ENCODE measurements around the gene TMEM101. TPM values are rescaled to one million over a fixed set of nuclear protein-coding genes. Genes with fewer than 3 reads are reported as not detected.

Gene TMEM101
- total RNA-seq, 1 experiment from 2014 or later = 18.6 TPM

DNA sequence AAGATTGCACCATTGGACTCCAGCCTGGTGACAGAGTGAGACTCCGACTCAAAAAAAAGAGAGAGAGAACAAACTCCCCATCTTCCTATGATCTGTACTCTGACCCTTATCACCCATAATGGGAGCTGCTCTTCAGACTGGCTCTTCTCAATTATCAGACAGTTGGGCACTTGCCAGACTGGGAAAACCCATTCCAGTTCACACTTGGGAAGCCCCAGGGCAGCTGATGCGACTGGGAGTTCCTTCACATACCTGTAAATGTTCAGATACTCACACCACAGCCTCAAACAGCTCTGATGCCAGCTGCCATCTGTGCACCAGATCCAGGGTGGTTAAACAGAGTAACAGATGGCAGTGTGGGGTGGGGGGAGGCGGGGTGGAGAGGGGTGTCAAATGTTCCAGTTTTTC, 23.8 kb upstream of the TMEM101 start:
- no peak for DNase-seq
- Histone ChIP-seq H3K4me1 (ENCODE audit: insufficient read depth, low read length) (no peaks in the 10 kb centered on the region), H3K79me2 (ENCODE audit: insufficient read depth, low read length) (peaks cover 9% of the 10 kb centered on the region; the same call in 1 of the 2 replicates), H2BK120ac (ENCODE audit: low read depth, low read length, poor library complexity, severe bottlenecking) (no peak overlapping the region), H3K4ac (ENCODE audit: low read depth, low read length) (no peak overlapping the region), H2AFZ (ENCODE audit: low read length) (no peak overlapping the region), H3K27me3 (ENCODE audit: insufficient read depth, low read length) (no peaks in the 10 kb centered on the region), H4K91ac (ENCODE audit: insufficient read length, low read depth, low read length) (no peak overlapping the region), H2AK5ac (ENCODE audit: insufficient read length, low read length) (no peak overlapping the region), H4K20me1 (ENCODE audit: control insufficient read depth, insufficient read depth, insufficient read length) (no peaks in the 10 kb centered on the region), H3K23ac (ENCODE audit: insufficient read length, low read depth, low read length) (no peak overlapping the region), H2BK5ac (ENCODE audit: insufficient read length, low read length) (no peak overlapping the region), H3K27ac (ENCODE audit: insufficient read length, low read depth, low read length) (no peak overlapping the region), H3K23me2 (ENCODE audit: insufficient read length, low read depth, low read length, poor library complexity, severe bottlenecking) (no peaks in the 10 kb centered on the region), H3T11ph (ENCODE audit: low read length) (no peak overlapping the region), H3K9me3 (ENCODE audit: control insufficient read depth, low read depth, low read length) (no peaks in the 10 kb centered on the region), H4K8ac (replicated peaks; ENCODE audit: insufficient read length, low read depth, low read length) (no peak overlapping the region), H4K5ac (ENCODE audit: insufficient read length, low read depth, low read length) (no peak overlapping the region), H3K4me2 (ENCODE audit: insufficient read depth, insufficient read length, low read length) (no peak overlapping the region), H2BK20ac (ENCODE audit: low read depth, low read length, poor library complexity, severe bottlenecking) (no peak overlapping the region), H3K9ac (ENCODE audit: extremely low read depth, insufficient read length, low read length) (no peak overlapping the region), H3K79me1 (ENCODE audit: insufficient read depth, low read depth, low read length, poor library complexity, severe bottlenecking) (peaks cover 11% of the 10 kb centered on the region), H2BK12ac (ENCODE audit: insufficient read length, low read depth, low read length) (no peak overlapping the region), H2BK15ac (ENCODE audit: low read depth, low read length) (no peak overlapping the region), H3K18ac (ENCODE audit: insufficient read length, low read depth, low read length) (no peak overlapping the region), H3K14ac (ENCODE audit: insufficient read depth, low read length) (no peak overlapping the region), H3K56ac (ENCODE audit: insufficient read length, low read depth, low read length) (no peak overlapping the region)
- Mint-ChIP-seq H3K36me3 (ENCODE audit: insufficient read depth in 1 of 3, low read depth in 3 of 3) (peaks cover 29 to 64% (median 59%) of the 10 kb centered on the region in 3 experiments; a peak in 6 of 7 replicates), H3K9me3 (no peaks in the 10 kb centered on the region), H3K27me3 (ENCODE audit: low read depth) (no peaks in the 10 kb centered on the region), H3K27ac (peak overlapping the region in 1 of 3 experiments; percentile 49; a peak in 1 of 7 replicates), H3K4me1 (peaks cover 2 to 6% of the 10 kb centered on the region in 2 experiments; a peak in 3 of 4 replicates), H3K4me3 (no peak overlapping the region)
- TF ChIP-seq, protein P1, sequence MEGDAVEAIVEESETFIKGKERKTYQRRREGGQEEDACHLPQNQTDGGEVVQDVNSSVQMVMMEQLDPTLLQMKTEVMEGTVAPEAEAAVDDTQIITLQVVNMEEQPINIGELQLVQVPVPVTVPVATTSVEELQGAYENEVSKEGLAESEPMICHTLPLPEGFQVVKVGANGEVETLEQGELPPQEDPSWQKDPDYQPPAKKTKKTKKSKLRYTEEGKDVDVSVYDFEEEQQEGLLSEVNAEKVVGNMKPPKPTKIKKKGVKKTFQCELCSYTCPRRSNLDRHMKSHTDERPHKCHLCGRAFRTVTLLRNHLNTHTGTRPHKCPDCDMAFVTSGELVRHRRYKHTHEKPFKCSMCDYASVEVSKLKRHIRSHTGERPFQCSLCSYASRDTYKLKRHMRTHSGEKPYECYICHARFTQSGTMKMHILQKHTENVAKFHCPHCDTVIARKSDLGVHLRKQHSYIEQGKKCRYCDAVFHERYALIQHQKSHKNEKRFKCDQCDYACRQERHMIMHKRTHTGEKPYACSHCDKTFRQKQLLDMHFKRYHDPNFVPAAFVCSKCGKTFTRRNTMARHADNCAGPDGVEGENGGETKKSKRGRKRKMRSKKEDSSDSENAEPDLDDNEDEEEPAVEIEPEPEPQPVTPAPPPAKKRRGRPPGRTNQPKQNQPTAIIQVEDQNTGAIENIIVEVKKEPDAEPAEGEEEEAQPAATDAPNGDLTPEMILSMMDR (conservative IDR thresholded peaks at IDR 0.05) = no peak
- no CpG with 5 or more reads among the region's 3 CpGs for WGBS (ENCODE audit: extremely low coverage, insufficient read length, low lambda C conversion rate)
